Tongue (tissue), 2 donors: Measurements from ENCODE around the gene DLK2. TPM values are rescaled to one million over a fixed set of nuclear protein-coding genes. Genes with fewer than 3 reads are reported as not detected.
A peak's percentile ranks its signal among the peaks of the same experiment; 100 is the strongest.
"Not testable (repeated sequence)": the region's sequence is repeated elsewhere in the genome, so short reads cannot be mapped to it uniquely, and the experiment has no call there.

Experiments used
- DNase-seq: peaks from one replicate; pipeline ENCODE4 v3.0.0-alpha.2; 2015
- total RNA-seq: library from RNA; depleted of rRNA; stranded (reverse); fragments of >200 nt; gene quantifications from one replicate; pipeline ENCODE4 v1.2.3, GENCODE V29; 2014

Gene DLK2, protein sequence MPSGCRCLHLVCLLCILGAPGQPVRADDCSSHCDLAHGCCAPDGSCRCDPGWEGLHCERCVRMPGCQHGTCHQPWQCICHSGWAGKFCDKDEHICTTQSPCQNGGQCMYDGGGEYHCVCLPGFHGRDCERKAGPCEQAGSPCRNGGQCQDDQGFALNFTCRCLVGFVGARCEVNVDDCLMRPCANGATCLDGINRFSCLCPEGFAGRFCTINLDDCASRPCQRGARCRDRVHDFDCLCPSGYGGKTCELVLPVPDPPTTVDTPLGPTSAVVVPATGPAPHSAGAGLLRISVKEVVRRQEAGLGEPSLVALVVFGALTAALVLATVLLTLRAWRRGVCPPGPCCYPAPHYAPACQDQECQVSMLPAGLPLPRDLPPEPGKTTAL
- 5.2 TPM for total RNA-seq

GRCh38 chr6:43455531-43456428 lies at the start of gene DLK2:
TSS of gene DLK2 (minus strand) at chr6:43455548. CDS start at chr6:43454825, 723 bp downstream.
- DNase-seq: peak; percentile 35

DNA sequence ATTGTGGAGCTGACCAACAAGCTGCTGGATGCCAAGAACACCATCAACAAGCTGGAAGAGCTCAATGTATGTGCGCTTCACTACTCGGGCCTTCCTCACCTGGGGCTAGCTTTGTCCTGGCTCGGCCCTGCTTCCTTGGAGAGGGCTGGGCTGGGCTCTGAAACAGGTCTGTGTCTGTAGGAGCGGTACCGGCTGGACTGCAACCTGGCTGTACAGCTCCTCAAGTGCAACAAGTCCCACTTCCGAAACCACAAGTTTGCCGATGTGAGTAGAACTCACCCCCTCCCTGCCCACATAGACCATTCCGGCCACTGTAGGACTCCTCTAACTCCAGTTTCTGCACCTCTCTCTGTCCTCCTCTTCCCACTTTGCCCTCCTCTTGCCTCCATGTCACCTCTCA lies 48.1 kb upstream of the DLK2 start:
- DNase-seq: no peak

- DNase-seq: no peak
Observed at GRCh38 chr6:43502666-43503065, 47.3 kb upstream of the DLK2 start.

GRCh38 chr6:43500921-43501320 lies 45.6 kb upstream of the DLK2 start:
- no peak for DNase-seq

DNA sequence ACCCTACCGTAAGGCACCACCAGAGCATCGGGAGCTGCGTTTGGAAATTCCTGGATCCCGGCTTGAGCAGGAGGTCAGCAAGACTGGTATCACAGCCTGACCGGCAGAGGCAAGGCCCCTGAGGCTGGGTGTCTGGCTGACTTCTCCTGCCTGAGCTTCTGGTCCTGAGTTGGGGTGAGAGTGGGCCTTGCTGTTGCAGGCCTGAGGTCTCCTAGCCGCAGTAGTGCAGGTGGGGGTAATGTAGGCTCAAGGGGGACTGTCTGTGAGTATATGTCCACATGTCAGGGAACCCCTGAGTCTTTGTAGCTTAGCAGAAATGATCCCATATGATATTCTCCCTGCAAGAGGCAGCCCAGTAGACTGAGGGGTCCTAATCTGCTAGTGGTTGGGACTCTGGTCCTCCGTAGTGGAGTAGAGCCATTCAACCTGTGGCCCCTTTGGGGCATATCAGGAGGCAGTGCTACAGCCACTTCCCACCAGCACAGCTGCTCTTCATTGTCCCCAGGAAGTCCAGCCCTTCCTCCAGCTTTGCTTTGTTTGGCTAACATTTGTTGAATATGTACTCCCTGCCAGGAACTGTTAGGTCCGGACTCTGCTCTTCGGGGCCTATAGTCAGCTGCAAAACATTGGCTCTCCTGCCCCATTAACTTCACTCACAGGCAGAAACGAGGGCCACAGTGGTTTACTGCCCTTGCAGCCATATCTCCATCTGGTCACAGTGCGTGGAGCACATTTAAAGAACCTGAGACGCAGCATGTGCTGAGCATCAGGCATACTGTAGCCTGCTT lies 43.9 kb upstream of the DLK2 start:
- DNase-seq: no peak

GRCh38 chr6:43498291-43498690 lies 42.9 kb upstream of the DLK2 start:
- DNase-seq: not testable (repeated sequence)

GRCh38 chr6:43497689-43498088 lies 42.3 kb upstream of the DLK2 start:
- DNase-seq: peak; percentile 52

GRCh38 chr6:43497129-43497396 lies 41.7 kb upstream of the DLK2 start:
- DNase-seq: no peak

- DNase-seq: peak; percentile 68
Observed at GRCh38 chr6:43496370-43497128, 41.2 kb upstream of the DLK2 start.

- DNase-seq: no peak
Observed at GRCh38 chr6:43495409-43495941, 40.1 kb upstream of the DLK2 start.

GRCh38 chr6:43494766-43495165 lies 39.4 kb upstream of the DLK2 start:
- DNase-seq: no peak

DNA sequence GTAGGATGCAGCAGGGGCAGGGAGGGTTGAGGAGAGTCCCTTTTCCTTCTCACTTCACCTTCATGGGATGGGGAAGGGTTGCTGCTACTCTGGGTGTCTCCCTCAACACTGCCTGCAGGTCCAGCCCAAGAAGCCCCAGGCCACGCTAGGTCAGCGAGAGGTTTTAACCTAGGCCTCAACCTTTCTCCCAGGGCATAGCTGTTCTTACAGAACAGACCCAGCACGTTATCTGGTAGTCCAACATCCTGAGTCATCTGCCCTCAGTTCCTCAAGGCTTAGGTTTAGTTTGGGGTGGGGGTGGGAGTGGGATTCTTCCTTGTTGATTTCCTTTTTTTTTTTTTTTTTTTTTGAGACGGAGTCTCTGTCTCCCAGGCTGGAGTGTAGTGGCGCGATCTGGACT lies 39.0 kb upstream of the DLK2 start:
- DNase-seq: no peak

- no peak for DNase-seq
Observed at GRCh38 chr6:43493833-43494232, 38.5 kb upstream of the DLK2 start.

DNA sequence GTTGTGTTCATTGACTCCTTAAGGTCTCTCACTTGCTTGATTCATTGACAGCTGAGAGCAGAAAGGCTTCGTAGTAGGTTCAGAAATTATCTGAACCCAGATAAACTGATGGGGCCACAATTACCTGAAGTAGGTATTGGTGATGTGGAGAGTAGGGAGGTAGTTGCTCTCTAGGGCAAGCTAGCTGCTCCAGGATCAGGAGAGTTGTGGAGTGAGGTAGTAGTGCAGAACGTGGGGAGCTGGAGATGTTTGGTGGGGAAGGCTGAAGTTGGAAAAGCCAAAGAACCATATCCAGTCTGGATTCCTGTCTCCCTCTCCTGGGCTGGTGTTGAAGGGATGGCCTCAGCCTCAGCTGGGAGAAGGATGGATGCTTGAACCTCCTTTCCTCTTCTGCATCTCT lies 37.9 kb upstream of the DLK2 start:
- DNase-seq: no peak

- DNase-seq: peak; percentile 41
Observed at GRCh38 chr6:43492673-43493072, 37.3 kb upstream of the DLK2 start.

GRCh38 chr6:43491750-43492661 lies 36.7 kb upstream of the DLK2 start:
- DNase-seq: peak; percentile 92

GRCh38 chr6:43490523-43490939 lies 35.2 kb upstream of the DLK2 start:
- no peak for DNase-seq

DNA sequence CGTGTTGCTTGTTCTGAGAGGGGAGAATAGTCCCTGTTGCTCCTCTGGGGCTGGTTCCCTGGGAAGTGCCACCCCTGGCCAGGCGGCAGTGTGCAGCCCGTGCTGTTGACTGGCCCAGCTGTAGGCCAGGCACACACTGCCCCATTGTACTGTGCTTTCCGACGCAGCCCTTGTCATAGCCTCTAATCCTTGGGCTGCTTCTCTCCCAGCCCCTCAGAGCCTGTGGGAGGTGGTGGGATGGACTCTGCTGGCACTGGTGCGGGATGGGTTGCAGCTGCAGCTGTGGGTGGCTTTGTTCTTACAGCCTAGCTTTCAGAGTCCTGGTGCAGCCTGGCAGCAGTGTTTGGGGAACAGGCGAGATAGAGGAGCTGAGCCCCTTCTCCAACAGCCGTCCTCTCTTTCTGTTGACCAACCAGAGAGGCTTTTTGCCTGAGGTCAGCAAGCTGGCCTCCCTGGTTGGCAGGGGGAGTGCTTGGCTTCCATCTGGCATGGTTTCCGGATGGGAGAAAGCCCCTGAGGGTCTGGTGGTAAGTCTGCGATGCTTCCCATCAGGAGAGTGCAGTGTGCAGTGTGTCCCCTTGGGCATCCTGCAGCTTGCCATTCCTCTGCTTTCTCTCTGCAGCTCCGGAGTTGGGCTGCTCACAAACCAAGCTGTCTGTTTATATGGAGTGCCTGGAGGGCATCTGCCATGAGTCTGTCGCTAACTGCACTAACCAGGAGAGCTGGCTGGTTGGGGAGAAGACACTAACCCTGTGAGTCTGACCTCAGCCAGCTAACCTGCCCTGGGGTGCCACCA lies 34.1 kb upstream of the DLK2 start:
- DNase-seq: peak; percentile 89

- DNase-seq: no peak
Observed at GRCh38 chr6:43488667-43489276, 33.4 kb upstream of the DLK2 start.
